Measurements from ENCODE around the gene STK11IP. TPM values are rescaled to one million over a fixed set of nuclear protein-coding genes. Genes with fewer than 3 reads are reported as not detected.

The STK11IP gene
- 10 to 100 TPM; 12.3 to 21.3 (median 14.4) TPM for total RNA-seq

DNA sequence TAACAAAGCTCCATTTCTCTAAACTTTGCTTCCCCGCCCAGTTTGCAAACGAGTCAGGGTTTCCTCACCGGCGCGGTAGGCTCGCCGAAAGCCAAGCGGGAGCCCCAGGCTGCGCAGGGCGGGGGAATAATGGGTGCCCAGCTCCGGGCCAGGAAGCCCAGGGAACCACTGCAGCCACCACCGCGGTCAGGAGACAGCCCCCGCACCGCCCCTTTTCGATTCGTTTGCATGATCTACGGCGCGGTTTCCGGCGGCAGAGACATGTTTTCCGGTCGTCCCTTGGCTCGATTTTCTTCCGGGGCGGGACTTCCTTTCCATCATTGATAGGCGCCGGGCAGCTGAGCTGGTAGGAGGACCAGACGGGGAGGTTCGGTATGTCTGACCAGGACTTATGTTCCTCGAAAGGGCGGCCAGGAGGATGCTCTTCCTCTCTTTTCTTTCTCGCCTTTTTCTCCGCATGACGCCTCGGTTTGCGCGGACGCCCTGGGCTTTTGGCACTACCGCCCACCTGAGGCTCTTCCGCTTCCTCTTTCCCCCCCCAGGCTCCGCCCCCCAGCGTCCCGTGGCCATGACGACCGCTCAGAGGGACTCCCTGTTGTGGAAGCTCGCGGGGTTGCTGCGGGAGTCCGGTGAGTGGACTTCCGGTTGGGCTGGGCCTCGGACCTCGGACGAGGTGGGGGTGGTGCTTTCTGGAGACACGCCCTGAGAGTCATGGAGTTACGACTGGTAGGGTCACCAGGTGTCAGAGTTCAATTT is at the start of gene STK11IP:
STK11IP (plus strand) TSS at position 306 of the 756 bp plus-strand sequence; CDS start at position 569, 263 bp downstream.
- Histone ChIP-seq H3K36me3 (peaks cover 4 to 19% (median 6%) of the 10 kb centered on the region in 3 donors), H3K27me3 (no peaks in the 10 kb centered on the region), H3K4me1 (peaks cover 5 to 21% (median 9%) of the 10 kb centered on the region in 3 donors), H3K4me3 (peak within 1 kb of the TSS; percentile 69 to 86 (median 74)), H3K9me3 (no peaks in the 10 kb centered on the region), H3K27ac (peak within 1 kb of the TSS; percentile 89 to 93 (median 92))
- DNase-seq = peak; percentile 85
- intact Hi-C loops (cut with DNase I) = no loop called here
- 0 to 1% methylated on average over 19 to 24 of the region's 57 CpGs for WGBS, 2 donors
- no peak for TF ChIP-seq CTCF (IDR thresholded peaks at IDR 0.05)
- TF ChIP-seq POLR2A (IDR thresholded peaks at IDR 0.05) = peak in 2 of 4 donors; percentile 65 to 75

GRCh38 chr2:219548990-219549389 is 48.7 kb upstream of the STK11IP start:
- Histone ChIP-seq H3K9me3 (no peaks in the 10 kb centered on the region), H3K27me3 (peaks cover 0 to 72% (median 3%) of the 10 kb centered on the region in 4 donors), H3K36me3 (no peaks in the 10 kb centered on the region), H3K27ac (no peak overlapping the region), H3K4me3 (no peak overlapping the region), H3K4me1 (peaks cover 23 to 34% (median 24%) of the 10 kb centered on the region in 3 donors)
- intact Hi-C loops (cut with DNase I) = no loop called here
- WGBS, 2 donors = 89 to 93% methylated on average over 18 of the region's 18 CpGs
- no peak for TF ChIP-seq POLR2A (IDR thresholded peaks at IDR 0.05)
- no peak for TF ChIP-seq CTCF (IDR thresholded peaks at IDR 0.05)
- DNase-seq = no peak

GRCh38 chr2:219549619-219550018 is 48.0 kb upstream of the STK11IP start:
- H3K4me3 ChIP-seq = no peak overlapping the region
- intact Hi-C loops (cut with DNase I) = no loop called here

DNA sequence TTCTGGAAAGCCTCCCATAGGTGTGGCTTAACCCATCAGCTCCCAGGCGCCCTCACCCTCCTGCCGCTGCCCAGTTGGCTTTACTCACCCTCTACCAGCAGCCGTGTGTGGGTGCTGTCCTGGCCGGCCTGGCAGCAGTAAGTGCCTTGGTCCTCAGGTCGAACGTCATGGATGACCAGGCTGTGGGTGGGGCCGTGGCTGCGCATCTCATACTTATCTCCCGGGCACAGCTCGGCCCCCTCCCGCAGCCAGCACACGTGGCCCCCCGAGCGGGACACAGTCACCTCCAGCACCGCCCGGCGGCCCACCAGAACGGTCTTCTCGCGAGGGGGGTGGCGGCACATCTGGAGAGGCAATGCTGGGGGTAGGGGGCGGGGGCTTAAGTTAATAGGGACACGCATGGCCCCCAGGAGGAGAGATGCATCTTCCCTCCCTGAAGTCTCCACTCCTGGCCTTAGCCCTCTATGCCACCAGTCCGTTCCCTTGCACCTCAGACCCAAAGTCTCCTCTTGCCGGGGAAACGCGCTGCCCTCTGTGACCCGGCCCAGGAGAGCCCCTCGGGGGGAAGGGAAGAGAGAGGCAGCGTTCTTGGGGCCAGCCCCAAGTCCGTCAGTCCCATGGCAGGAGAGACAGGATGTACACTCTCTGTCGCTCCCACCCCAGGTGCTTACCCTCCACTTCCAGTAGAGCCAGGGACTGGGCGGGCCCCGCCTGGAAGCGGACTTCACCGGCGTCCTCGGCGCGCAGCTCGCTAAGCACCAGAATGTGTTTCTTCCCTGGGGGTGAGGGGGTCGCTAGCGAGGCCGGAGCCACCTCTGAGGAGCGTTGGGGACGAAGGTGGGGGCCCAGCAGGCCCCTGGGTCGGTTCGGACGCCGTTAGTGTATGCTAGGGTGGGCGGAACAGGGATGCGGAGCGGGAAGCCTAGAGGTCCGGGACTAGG is 45.9 kb upstream of the STK11IP start:
- Histone ChIP-seq H3K27me3 (peaks cover 0 to 66% (median 3%) of the 10 kb centered on the region in 4 donors), H3K36me3 (peaks cover 0 to 4% (median 0%) of the 10 kb centered on the region in 3 donors), H3K4me1 (peaks cover 17 to 25% (median 18%) of the 10 kb centered on the region in 3 donors), H3K4me3 (peak overlapping the region; percentile 50 to 81 (median 60)), H3K9me3 (no peaks in the 10 kb centered on the region), H3K27ac (peak overlapping the region; percentile 35 to 86 (median 66))
- WGBS, 2 donors = no CpG with 5 or more reads among the region's 54 CpGs
- DNase-seq = no peak
- intact Hi-C loops (cut with DNase I) = no loop called here
- no peak for TF ChIP-seq CTCF (IDR thresholded peaks at IDR 0.05)
- no peak for TF ChIP-seq POLR2A (IDR thresholded peaks at IDR 0.05)

More at GRCh38 chr2:219549619-219550018, 48.0 kb upstream of the STK11IP start:
- Histone ChIP-seq H3K36me3 (no peaks in the 10 kb centered on the region), H3K9me3 (no peaks in the 10 kb centered on the region), H3K27ac (no peak overlapping the region), H3K27me3 (peaks cover 0 to 79% (median 3%) of the 10 kb centered on the region in 4 donors), H3K4me1 (peaks cover 18 to 28% (median 18%) of the 10 kb centered on the region in 3 donors)
- no peak for TF ChIP-seq POLR2A (IDR thresholded peaks at IDR 0.05)
- TF ChIP-seq CTCF (IDR thresholded peaks at IDR 0.05) = no peak
- 88% methylated on average over 7 of the region's 9 CpGs; no CpG with 5 or more reads in 1 of the 2 donors for WGBS, 2 donors
- no peak for DNase-seq

Measured in esophagus squamous epithelium (tissue), 5 donors.